Kidney epithelial cell (primary cell): ENCODE results near the gene SIM1. TPM values are rescaled to one million over a fixed set of nuclear protein-coding genes. Genes with fewer than 3 reads are reported as not detected.

ENCODE experiments used
- DNase-seq: peaks from one replicate; pipeline ENCODE4 v3.0.0-alpha.2; 2010; ENCODE audit warnings: low read depth
- H3K27me3 ChIP-seq: 2 replicates; pipeline ENCODE4 v1.6.0; 2011; ENCODE audit warnings: low read length; ENCODE audit not compliant: control insufficient read depth, insufficient read depth
- H3K36me3 ChIP-seq: 2 replicates; pipeline ENCODE4 v1.5.1; 2011; ENCODE audit warnings: low read length; ENCODE audit not compliant: control insufficient read depth, insufficient read depth
- H3K4me3 ChIP-seq: 2 replicates; pipeline ENCODE4 v1.5.1; 2011; ENCODE audit warnings: low read depth, mild to moderate bottlenecking, control low read depth, low read length
- CTCF ChIP-seq: IDR thresholded peaks from 2 replicates; pipeline ENCODE4 v1.5.1; 2011; ENCODE audit warnings: mild to moderate bottlenecking, moderate library complexity, low read length, control low read depth, inconsistent platforms; ENCODE audit not compliant: insufficient read depth, poor library complexity, severe bottlenecking
- total RNA-seq: library from RNA; depleted of rRNA; stranded (reverse); fragments of >200 nt; gene quantifications from 2 replicates; pipeline ENCODE4 v1.2.3, GENCODE V29; 2015

The SIM1 gene
- total RNA-seq, 1 donor from 2014 or later, result 2.0 TPM

- no peak for TF ChIP-seq CTCF
- peaks cover 1% of the 10 kb centered on the region for H3K36me3 ChIP-seq
- no peak overlapping the region for H3K4me3 ChIP-seq
- no peak for DNase-seq
- peaks cover 45% of the 10 kb centered on the region for H3K27me3 ChIP-seq
Measured at GRCh38 chr6:100449239-100449691, 15.5 kb downstream of the SIM1 start.

- DNase-seq, result no peak
- Histone ChIP-seq H3K27me3 (peaks cover 35% of the 10 kb centered on the region), H3K4me3 (no peak overlapping the region), H3K36me3 (peaks cover 1% of the 10 kb centered on the region)
- no peak for TF ChIP-seq CTCF
Measured at GRCh38 chr6:100447900-100448748, 16.6 kb downstream of the SIM1 start.

GRCh38 chr6:100447081-100447899 lies 17.4 kb downstream of the SIM1 start:
- H3K36me3 ChIP-seq, result peaks cover 1% of the 10 kb centered on the region
- H3K27me3 ChIP-seq, result peaks cover 33% of the 10 kb centered on the region
- no peak overlapping the region for H3K4me3 ChIP-seq
- no peak for DNase-seq
- TF ChIP-seq CTCF, result no peak

- peak; percentile 4 for TF ChIP-seq CTCF
- peaks cover 33% of the 10 kb centered on the region for H3K27me3 ChIP-seq
Measured at GRCh38 chr6:100446115-100447080, 18.3 kb downstream of the SIM1 start.

GRCh38 chr6:100445512-100445911 lies 19.2 kb downstream of the SIM1 start:
- no peak for TF ChIP-seq CTCF
- DNase-seq, result no peak
- Histone ChIP-seq H3K27me3 (peaks cover 31% of the 10 kb centered on the region), H3K4me3 (no peak overlapping the region), H3K36me3 (peaks cover 1% of the 10 kb centered on the region)

More at GRCh38 chr6:100446115-100447080, 18.3 kb downstream of the SIM1 start:
- Histone ChIP-seq H3K36me3 (peaks cover 1% of the 10 kb centered on the region), H3K4me3 (no peak overlapping the region)
- no peak for DNase-seq
